GM21447 (cell line): ENCODE data around the gene REPIN1.

ENCODE experiments used
- ATAC-seq: cut with Tn5 transposase; IDR thresholded peaks from one replicate; pipeline ENCODE4 v1.9.1; 2021; ENCODE audit not compliant: unreplicated experiment

Gene REPIN1

DNA sequence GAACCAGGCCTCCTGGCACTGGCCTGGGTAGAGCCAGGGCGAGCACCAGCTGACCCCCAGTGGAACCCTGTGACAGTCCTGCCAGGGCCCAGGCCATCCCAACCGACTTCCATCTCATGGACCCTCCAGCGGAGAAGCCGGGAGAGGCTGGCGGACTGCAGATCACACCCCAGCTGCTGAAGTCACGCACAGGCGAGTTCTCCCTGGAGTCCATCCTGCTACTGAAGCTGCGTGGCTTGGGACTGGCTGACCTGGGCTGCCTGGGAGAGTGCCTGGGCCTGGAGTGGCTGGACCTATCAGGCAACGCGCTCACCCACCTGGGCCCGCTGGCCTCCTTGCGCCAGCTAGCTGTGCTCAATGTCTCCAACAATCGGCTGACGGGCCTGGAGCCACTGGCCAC, 31.9 kb upstream of the REPIN1 start:
- ATAC-seq, result no peak

DNA sequence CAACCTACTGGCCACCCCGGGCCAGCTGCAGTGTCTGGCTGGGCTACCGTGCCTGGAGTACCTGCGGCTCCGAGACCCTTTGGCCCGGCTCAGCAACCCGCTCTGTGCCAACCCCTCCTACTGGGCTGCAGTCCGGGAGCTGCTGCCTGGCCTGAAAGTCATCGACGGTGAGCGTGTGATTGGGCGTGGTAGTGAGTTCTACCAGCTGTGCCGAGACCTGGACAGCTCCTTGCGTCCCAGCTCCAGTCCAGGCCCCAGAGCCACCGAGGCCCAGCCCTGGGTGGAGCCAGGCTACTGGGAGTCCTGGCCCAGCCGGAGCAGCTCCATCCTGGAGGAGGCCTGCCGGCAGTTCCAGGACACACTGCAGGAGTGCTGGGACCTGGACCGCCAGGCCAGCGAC, 31.4 kb upstream of the REPIN1 start:
- no peak for ATAC-seq

DNA sequence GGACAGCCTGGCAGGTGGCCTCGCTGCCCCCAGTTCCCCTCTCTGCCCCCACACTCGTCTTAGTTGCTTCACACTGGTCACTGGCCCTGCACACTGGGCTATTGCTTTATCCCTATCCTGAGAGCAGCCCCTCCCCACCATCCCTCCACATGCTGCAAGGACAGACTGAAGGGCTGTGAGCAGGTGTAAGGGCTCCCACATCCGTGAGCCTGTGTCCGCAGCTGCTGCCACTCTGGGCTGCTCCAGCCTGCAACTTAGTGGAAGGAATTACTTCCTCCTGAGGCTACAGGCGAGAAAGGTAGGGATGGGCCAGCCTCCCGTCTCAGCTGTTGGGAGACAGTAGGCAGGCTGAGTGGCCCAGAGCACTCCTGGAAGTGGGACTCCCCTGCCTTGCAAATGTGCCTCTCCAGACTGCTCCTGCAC, 31.0 kb upstream of the REPIN1 start:
- ATAC-seq, result no peak

DNA sequence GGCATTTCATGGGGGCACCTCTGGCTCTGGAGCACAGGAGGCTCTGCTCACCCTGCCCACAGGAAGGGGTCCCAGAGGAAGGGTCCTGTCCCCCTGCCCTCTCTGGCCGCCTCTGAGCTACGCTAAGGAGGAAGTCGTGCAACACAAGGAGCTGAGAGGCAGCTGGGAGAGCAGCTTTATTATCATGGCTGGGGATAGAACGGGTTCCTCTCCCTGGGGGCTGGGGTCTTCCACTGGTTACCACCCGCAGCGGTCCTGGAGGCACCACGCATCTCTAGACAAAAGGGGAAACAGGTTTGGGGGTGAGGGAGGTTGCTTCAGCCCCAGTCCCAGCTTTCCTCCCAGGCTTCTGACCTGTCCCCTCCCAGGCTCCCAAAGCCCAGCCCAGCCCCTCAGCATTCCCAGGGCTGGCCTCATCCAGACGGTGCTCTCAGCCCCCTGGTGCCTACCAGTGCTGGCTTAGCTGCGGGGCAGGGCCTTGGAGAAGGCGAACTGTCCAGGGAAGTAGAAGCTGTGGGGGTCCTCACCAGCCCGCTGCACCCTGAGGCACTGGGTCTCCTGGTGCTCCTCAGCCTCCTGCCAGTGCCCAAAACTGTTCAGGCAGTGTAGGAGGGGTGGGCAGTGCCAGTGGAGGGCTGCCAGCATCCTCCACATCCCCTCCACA, 30.3 kb upstream of the REPIN1 start:
- ATAC-seq, result no peak

DNA sequence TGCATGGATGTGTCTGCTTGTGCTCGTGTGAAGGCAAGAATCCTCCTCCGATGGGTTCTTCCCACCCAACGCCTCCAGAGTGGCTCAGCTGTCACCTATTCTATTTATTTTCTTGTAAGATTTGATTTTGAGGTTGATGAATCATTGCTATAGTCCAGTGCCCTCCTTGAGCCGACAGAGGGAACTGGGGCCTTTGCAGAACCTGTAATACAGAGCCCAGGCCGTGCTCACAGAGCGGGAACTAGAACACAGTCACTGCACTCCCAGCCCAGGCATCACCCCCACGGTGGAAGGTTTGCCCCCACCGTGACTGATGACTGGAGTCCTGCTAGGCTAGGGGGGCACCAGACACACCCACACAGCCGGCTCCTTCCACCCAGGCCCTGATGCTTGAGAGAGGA, 29.2 kb upstream of the REPIN1 start:
- ATAC-seq, result peak; percentile 71

DNA sequence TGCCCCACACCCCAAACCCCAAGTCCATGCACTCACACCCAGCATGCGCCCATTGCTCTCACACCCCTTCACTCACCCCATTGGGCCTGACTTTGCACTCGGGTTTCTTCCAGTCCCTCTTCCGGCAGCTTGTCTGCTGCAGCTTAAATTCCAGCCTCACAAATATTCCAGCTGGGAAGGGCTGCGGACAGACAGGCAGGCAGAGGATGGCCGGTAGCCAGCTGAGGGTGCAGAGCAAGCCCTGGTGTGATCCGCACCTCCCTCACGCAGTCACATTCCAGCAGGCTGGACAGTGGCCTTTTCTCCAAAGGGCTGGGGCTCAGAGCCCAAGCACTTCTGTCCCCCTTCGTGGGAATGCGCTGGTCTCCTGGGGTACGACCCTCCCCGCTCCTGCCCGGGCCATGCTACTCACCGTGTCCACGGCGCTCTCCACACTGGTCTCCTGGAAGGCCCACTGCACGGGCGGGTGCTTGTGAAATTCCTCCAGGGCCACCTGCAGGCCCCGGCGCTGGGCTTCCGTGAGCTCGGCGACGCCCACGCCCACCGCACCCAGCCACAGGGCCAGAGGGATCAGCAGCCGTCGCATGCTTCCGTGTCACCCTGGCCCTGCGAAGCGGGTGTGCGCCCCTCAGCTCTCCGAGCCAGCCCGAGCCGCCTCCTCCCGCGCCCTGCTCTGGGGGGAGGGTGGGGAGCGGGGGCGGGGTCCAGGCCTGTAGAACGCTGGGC, 28.4 kb upstream of the REPIN1 start:
- ATAC-seq, result no peak

DNA sequence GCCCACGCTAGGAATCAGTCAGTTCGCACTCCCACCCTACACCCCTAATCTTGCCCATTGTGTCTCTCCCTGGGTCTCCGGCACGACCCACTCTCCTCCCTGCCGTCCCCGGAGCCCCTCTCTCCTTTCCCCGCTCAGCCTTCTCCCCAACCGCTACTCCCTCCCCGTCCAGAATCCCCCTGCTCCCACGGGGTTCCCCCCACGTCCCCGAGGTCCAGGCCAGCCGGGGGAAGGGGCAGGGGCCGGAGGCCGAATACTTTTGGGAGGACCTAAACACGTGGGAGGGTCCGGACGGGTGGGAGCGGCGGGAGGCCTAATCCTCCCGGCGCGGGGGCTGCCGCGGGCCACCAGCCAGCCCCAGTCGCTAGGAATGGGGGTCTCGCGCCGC, 27.8 kb upstream of the REPIN1 start:
- ATAC-seq, result no peak

DNA sequence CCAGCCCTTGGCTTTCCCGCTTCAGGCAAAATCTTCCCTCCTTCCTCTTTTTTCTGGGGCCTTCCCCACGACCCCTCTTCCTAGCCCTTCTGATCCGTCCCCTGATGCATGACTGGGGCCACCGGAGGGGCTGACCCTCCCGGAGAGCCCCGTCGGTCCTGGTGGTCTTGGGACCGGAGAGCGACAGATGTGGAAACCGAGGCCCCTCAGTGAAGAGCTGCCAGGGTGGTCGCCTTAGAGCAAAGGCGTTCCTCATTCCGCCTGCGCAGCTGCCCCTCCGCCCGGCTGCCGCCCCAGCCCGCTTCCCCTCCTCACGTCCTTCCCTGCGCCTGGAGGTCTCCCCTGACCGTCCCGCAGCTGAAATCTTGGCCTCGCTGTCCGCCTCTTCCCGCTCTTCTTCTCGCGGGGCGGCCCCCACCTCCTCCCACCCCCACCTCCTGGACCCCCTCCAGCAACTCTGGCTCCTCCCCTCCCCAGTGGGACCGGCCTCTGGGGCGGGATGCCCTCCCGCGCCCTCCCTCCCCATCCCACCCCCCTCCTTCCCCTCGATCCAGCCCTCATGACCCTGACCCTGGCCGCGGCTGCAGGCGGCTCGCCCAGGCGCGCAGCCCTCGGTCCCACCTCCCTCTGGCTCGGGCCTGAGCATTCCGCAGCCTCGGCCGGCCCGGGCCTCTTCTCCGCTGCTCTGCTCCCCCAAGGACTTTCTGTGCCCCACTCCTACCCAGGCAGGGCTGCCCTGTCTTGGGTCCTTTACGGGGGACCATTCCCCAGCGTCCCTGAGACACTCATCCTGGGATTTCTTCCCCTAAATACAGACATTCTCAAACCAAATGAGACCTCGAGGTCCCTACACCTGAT, 27.1 kb upstream of the REPIN1 start, which contains the start of gene RARRES2:
RARRES2 (minus strand) TSS at position 367 of the 858 bp plus-strand sequence. CDS start 1,020 bp downstream, outside the sequence.
- ATAC-seq, result no peak

DNA sequence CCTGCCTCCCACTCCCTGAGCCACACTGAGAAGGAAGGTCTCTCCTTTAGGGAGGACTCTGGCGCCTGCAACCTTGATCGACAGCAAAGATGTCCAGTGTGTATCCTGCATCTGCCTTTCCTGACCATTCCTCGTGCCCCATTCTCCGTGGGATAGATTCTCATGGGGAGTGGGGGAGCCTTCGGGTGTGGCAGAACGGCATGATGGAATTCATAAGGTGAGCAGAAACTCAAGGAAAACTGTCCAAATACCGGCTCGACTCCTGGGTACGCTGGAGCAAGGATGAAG, 26.6 kb upstream of the REPIN1 start:
- no peak for ATAC-seq

DNA sequence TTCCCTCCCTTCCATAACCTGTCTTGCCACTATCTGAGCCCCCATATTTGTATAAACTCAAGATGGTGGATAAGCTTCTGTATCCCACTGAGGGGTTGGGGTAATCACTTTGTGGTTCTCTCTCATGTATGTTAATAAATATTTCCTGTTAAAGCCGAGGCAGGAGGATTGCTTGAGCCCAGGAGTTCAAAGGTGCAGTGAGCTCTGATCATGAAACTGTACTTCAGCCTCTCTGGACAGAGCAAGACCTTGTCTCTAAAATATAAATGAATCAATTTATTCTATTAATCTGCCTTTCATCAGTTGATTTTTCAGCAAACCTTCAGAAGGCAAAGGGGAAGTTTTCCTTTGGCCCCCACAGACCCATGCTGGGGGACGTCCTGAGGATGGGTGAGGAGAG, 25.4 kb upstream of the REPIN1 start:
- no peak for ATAC-seq

DNA sequence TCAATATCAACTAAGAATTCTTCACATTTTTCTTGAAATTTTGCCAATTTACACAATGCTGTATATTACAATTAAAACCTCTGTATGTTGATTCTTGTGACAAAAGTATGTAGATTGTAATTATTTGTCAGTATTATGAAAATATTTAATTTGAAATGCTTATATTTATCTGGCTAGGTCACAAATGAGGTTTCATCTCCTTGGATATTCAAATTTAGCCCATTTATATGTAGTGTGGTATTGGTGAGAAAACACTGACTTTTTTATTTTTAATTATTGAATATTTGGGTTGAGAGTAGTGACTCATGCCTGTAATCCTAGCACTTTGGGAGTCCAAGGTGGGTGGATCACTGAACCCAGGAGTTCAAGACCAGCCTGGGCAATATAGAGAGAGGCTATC, 24.3 kb upstream of the REPIN1 start:
- ATAC-seq, result no peak

DNA sequence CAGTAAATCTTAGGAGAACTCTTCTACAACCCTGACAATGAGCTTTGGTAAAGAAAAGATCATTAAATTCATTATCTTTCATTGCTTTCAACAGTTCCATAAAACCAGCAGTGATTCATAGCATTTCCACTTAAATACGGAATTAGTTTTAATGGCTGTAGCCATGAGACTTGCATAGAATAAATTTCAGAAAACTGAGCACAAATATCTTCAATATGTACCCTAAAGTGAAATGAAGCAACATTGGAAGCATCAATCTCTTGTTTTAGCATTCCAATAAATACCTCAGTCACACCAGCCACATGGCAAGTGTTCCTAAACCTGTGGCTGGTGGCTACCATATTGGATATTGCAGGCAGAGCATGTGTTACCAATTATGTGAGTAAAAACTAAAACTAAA, 23.6 kb upstream of the REPIN1 start:
- no peak for ATAC-seq

DNA sequence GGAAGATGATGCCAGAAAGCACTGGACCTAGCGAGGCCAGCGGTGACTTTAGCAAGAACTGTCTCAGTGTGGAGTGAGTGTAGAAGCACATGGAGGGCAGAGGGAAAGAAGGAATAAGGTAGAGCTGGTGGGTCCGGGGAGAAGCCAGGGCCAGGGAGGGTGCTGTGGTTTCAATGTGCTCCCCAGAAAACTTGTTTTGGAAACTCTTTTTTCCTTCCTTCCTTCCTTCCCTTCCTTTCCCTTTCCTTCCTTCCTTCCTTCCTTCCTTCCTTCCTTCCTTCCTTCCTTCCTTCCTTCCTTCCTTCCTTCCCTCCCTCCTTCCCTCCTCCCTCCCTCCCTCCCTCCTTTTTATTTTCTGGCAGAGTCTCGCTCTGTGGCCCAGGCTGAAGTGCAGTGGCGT, 21.7 kb upstream of the REPIN1 start:
- ATAC-seq, result no peak

DNA sequence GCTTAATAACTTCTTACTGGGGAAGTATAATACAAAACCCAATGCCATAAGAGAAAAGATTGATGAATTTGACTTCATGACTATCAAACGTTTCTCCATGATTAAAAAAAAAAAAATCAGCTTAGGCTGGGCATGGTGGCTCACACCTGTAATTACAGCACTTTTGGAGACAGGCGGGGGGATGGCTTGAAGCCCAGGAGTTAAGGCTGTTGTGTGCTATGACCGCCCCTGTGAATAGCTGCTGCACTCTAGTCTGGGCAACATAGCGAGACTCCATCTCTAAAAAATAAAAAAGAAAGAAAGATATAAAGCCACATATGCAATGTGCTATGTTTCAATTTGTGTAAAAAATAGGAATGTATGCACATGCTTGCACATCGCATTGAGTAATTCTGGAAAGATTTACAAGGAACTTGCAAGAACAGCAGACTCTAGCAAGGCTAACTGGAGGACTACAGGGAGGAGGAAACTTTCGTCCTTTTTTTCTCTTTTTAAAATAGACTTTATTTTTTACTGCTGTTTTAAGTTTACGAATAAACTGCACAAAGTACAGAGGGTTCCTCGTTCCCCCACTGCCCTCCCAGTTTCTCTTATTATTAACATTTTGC, 16.9 kb upstream of the REPIN1 start:
- ATAC-seq, result no peak

DNA sequence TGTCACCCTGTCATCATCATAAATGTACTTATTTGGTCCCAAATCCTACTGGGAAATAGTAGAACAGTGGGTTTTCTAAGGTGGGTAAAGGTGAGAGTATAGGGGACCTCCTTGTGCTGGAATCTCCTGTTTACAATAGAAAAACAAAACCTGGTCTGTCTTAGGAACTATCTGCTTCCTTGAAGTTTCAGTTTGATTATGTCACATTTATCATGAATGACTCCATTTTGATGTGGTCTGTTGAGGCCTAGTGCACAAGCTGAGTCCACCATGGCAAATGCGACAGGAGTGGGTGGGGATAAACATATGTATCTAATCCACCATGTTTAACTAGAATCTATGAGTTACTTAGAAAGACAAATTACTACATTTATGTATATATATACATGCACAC, 13.0 kb upstream of the REPIN1 start:
- ATAC-seq, result no peak

DNA sequence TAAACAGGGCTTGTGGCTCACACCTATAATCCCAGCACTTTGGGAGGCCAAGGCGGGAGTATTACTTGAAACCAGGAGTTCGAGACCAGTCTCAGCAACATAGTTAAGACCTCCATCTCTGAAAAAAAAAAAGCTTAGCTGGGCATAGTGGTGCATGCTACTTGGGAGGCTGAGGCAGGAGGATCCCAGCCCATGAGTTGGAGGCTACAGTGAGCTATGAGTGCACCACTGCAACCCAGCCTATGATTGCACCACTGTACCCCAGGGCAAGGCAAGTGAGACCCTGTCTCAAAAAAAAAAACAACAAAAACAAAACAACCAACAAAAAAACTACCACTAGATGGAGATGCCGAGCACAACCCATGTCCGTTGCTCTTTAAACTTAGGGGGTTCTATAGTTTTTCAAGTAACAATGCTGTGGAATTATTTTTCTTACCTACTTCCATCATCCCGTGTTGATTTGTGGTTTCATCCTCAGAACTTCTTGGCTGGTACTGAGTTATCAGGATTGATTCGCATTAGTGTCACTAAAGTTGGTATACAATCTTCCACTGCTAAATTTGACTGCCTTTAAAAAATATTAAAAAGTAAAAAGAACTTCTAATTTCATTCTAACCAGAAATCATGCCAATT, 12.2 kb upstream of the REPIN1 start:
- ATAC-seq, result no peak

DNA sequence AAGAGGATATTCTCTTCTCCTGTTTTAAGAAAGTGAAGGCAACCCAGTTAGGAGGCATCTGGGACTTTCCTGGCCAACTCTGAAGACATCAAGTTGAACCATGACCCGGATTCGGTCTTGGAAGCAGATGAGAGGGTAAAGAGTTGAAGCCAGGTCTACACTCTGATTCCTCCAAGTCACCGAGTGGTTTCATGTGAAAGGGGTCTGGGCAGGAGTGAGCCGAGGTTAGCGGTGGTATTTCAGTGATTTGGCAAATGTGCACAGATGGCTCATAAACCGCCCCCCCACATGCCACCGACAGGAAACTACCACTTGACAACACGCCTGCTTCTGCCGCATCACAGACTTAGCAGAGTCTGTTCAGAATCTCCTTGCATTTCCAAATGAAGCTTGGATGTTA, 11.4 kb upstream of the REPIN1 start:
- peak; percentile 67 for ATAC-seq

DNA sequence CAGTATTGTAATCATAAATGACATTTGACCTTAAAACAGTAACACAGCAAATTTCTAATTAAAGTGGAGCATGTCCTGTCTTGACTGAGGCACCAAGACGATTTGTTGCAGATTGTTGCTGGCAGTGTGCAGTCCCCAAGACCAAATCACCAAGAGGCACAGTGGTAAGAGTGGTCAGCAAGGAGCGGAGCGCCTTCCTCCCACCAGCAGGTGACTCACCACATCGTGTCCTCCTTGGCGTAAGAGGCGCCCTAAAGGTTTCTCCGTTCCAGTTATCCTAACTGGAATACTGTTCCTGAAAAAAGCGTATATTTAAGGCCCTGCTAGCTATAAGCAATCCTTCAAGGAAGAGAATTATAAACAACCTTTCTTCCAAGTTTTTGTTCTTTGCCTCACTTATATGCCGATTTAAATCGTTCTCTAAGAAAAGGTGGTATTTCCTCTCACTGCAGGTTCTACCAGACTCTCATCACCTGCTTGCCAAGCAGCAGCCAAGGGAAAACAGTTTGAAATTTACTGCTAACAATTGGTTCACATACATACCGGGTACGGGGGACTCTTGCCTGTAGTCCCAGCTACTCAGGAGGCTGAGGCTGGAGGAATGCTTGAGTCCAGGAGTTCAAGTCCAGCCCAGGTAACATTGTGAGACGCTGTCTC, 10.7 kb upstream of the REPIN1 start:
- peak; percentile 34 for ATAC-seq

DNA sequence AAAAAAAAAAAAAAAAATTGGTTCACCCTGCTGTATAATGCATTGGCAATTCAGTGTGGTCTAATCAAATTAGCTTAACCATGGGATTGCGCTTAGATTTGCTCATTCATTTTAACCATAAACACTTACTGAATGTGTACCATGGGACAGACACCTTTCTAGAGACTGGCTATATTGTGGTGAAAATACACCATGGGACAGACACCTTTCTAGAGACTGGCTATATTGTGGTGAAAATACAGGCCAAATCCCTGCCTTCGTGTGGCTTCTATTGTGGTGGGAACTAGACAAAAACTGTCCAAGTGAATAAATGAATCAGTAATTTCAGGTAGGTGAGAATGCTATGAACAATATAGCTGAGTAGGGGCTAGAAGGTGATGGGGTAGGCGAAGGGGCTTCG, 10.2 kb upstream of the REPIN1 start:
- no peak for ATAC-seq

DNA sequence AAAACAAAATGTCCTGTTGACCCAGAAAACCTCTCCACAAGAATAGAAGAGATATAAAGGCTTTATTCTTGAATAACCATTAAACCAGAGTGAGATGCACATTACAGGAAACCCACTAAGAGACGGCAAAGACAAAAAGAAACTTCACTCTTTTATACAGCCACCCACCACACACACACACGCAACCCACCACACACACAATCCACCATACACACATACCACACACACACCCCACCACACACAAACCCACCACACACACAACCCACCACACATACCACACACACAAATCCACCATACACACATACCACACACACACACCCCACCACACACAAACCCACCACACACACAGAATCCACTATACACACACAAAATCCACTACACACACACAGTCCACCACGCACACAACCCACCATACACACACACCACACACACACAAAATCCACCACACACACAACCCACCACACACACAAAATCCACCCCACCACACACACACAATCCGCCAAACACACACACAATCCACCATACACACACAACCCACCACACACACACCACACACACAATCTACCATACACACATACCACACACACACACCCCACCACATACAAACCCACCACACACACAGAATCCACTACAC, 9.5 kb upstream of the REPIN1 start:
- ATAC-seq, result no peak
